CD4-positive, CD25-positive, alpha-beta regulatory T cell (primary cell): ENCODE results near the gene SUCLG2. TPM values are rescaled to one million over a fixed set of nuclear protein-coding genes. Genes with fewer than 3 reads are reported as not detected.
A peak's percentile ranks its signal among the peaks of the same experiment; 100 is the strongest.

ENCODE experiments used
- ATAC-seq, 2 donors: fragments of 150-1000 bp; cut with Tn5 transposase; one replicate each; pipeline ENCODE4 v1.10.0; 2021; ENCODE audit warnings: low read depth in 2 of 2, moderate number of reproducible peaks in 2 of 2, moderate library complexity in 1 of 2
- DNase-seq, 3 donors: peaks; one replicate each; pipeline versions ENCODE4 v3.0.0 to v3.0.0-alpha.2; 2012 to 2022; ENCODE audit warnings: mixed read lengths in 1 of 3
- H3K27ac ChIP-seq: one replicate; pipeline ENCODE4 v1.7.0; 2013; ENCODE audit warnings: mild to moderate bottlenecking, low read length; ENCODE audit not compliant: insufficient read depth, poor library complexity, severe bottlenecking
- H3K27me3 ChIP-seq: one replicate; pipeline ENCODE4 v1.7.0; 2013; ENCODE audit warnings: low read length; ENCODE audit not compliant: control insufficient read depth, insufficient read depth
- H3K36me3 ChIP-seq: one replicate; pipeline ENCODE4 v1.7.0; 2013; ENCODE audit warnings: mild to moderate bottlenecking, low read length, moderate library complexity; ENCODE audit not compliant: control insufficient read depth, insufficient read depth
- H3K4me1 ChIP-seq: 2 replicates; pipeline ENCODE4 v1.7.0; 2013; ENCODE audit warnings: mild to moderate bottlenecking, low read length; ENCODE audit not compliant: insufficient read depth, control insufficient read depth, poor library complexity, severe bottlenecking
- H3K4me3 ChIP-seq: one replicate; pipeline ENCODE4 v1.7.0; 2013; ENCODE audit warnings: low read depth, mild to moderate bottlenecking, low read length, moderate library complexity
- H3K9me3 ChIP-seq, 2 experiments: 1 replicate in 1 of 2; 2 replicates in 1 of 2; pipeline ENCODE4 v1.7.0; 2013; ENCODE audit warnings: low read length in 2 of 2, mild to moderate bottlenecking in 1 of 2, moderate library complexity in 1 of 2; ENCODE audit not compliant: control insufficient read depth in 2 of 2
- H3K27ac Mint-ChIP-seq, 3 donors: one replicate each; pipeline ENCODE4 v1.8.0; 2020 to 2022; ENCODE audit warnings: mild to moderate bottlenecking in 3 of 3, mixed read lengths in 3 of 3, moderate library complexity in 2 of 3
- H3K27me3 Mint-ChIP-seq: one replicate; pipeline ENCODE4 v1.8.0; 2022; ENCODE audit warnings: mild to moderate bottlenecking, mixed read lengths
- H3K36me3 Mint-ChIP-seq: one replicate; pipeline ENCODE4 v1.8.0; 2020; ENCODE audit warnings: mixed read lengths
- H3K4me1 Mint-ChIP-seq, 4 donors: one replicate each; pipeline ENCODE4 v1.8.0; 2020 to 2022; ENCODE audit warnings: mixed read lengths in 4 of 4, mild to moderate bottlenecking in 1 of 4
- H3K4me3 Mint-ChIP-seq, 4 donors: one replicate each; pipeline ENCODE4 v1.8.0; 2020 to 2022; ENCODE audit warnings: mild to moderate bottlenecking in 4 of 4, mixed read lengths in 4 of 4, moderate library complexity in 3 of 4
- H3K9me3 Mint-ChIP-seq, 7 donors: one replicate each; pipeline ENCODE4 v1.8.0; 2020 to 2022; ENCODE audit warnings: mixed read lengths in 7 of 7, mild to moderate bottlenecking in 3 of 7, moderate library complexity in 2 of 7
- polyA plus RNA-seq, 4 donors: library from polyadenylated mRNA; unstranded; fragments of 300-500 nt; fragmentation: Illumina TruSeq; gene quantifications; one replicate each; pipeline ENCODE4 v1.2.3, GENCODE V29; 2021
- total RNA-seq: library from RNA; stranded (reverse); gene quantifications from one replicate; pipeline ENCODE4 v1.2.3, GENCODE V29; 2022

The SUCLG2 gene
- total and polyA plus RNA-seq, 5 donors from 2014 or later: 53.6 to 75.0 (median 67.6) TPM

- Histone ChIP-seq H3K4me1 (no peaks in the 10 kb centered on the region), H3K4me3 (no peak overlapping the region), H3K9me3 (no peaks in the 10 kb centered on the region), H3K27ac (no peak overlapping the region), H3K27me3 (no peaks in the 10 kb centered on the region), H3K36me3 (peaks cover 21% of the 10 kb centered on the region)
- Mint-ChIP-seq H3K4me1 (peaks cover 0 to 9% (median 3%) of the 10 kb centered on the region in 4 donors), H3K4me3 (no peak overlapping the region), H3K36me3 (peaks cover 47% of the 10 kb centered on the region), H3K9me3 (peaks cover 0 to 2% (median 0%) of the 10 kb centered on the region in 7 donors), H3K27me3 (no peaks in the 10 kb centered on the region), H3K27ac (no peak overlapping the region)
- DNase-seq: no peak
- ATAC-seq: no peak
Measured at GRCh38 chr3:67377299-67377698, 277.1 kb downstream of the SUCLG2 start.

DNA sequence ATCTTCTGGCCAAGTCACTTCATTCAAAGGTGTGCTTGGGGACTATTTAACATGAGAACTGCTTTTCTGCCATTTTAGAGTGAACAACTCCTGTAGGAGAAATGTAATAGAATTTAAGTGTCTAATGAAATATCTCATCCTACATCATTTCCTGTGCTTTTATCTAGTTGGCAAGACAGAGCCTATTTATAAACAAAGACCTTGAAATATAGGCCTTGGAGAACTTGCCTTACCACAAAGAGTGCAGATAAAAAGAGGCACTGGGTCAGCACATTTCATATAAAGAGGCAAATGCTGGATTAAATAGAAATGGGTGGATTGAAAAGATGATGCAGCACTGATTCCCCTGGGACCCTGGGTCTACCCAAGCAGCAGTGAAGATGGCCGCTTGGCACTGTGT lies 278.0 kb downstream of the SUCLG2 start:
- Mint-ChIP-seq H3K27me3 (no peaks in the 10 kb centered on the region), H3K9me3 (peaks cover 0 to 3% (median 1%) of the 10 kb centered on the region in 7 donors), H3K27ac (no peak overlapping the region), H3K4me1 (peaks cover 0 to 9% (median 3%) of the 10 kb centered on the region in 4 donors), H3K4me3 (no peak overlapping the region), H3K36me3 (peaks cover 53% of the 10 kb centered on the region)
- no peaks in the 10 kb centered on the region for H3K4me1 ChIP-seq
- no peak for ATAC-seq
- H3K27me3 ChIP-seq: no peaks in the 10 kb centered on the region
- no peak overlapping the region for H3K27ac ChIP-seq
- no peaks in the 10 kb centered on the region for H3K9me3 ChIP-seq
- H3K36me3 ChIP-seq: peaks cover 20% of the 10 kb centered on the region
- no peak for DNase-seq
- H3K4me3 ChIP-seq: no peak overlapping the region

DNA sequence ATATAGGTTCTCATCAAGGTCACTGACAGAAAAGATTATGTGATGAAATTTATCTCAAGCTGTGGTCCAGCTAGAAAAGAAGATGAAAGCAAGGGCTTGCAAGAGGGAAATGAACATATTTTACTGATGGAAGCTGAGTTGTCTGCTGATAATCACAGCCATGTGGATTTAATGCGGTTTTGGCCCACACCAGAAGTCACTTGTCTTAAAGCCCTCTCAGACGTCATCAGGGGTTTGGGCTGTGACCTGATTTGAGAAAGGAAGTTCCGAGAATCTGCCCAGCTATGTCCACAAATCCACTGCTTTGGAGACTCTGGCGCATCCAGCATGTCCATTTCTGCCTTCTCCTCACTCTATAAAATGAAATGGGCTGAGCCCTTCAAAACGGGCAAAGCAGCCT lies 278.4 kb downstream of the SUCLG2 start:
- no peak overlapping the region for H3K27ac ChIP-seq
- Mint-ChIP-seq H3K4me3 (no peak overlapping the region), H3K27me3 (no peaks in the 10 kb centered on the region), H3K4me1 (peaks cover 0 to 9% (median 3%) of the 10 kb centered on the region in 4 donors), H3K36me3 (peaks cover 53% of the 10 kb centered on the region), H3K9me3 (peaks cover 0 to 3% (median 1%) of the 10 kb centered on the region in 7 donors), H3K27ac (no peak overlapping the region)
- H3K9me3 ChIP-seq: no peaks in the 10 kb centered on the region
- DNase-seq (no peak), ATAC-seq (no peak)
- no peaks in the 10 kb centered on the region for H3K27me3 ChIP-seq
- no peaks in the 10 kb centered on the region for H3K4me1 ChIP-seq
- peaks cover 18% of the 10 kb centered on the region for H3K36me3 ChIP-seq
- no peak overlapping the region for H3K4me3 ChIP-seq

DNA sequence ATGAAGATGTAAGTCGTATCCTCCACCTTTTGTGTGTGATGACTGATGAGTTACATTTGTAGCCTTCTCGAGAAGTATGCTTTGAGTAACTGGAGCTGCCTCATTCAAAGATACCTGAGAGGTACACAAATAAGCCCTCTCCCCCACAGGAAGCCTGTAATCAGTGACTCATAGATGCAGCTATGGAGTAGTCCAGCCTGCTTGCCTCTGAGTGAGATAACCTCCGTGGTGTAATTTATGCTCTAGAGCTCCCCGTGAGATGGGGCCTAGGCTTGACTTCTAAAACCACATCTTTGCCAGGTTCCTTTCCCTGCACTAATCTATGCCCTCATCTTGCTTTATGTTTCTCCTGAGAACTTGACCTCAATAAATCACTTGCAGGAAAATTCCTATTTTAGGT lies 291.7 kb downstream of the SUCLG2 start:
- ATAC-seq (peak; percentile 72 to 75), DNase-seq (peak in 1 of 3 donors; percentile 25)
- peaks cover 0 to 7% (median 1%) of the 10 kb centered on the region in 7 donors for H3K9me3 Mint-ChIP-seq
- Histone ChIP-seq H3K9me3 (no peaks in the 10 kb centered on the region), H3K27ac (no peak overlapping the region), H3K27me3 (no peaks in the 10 kb centered on the region), H3K4me1 (no peaks in the 10 kb centered on the region), H3K36me3 (no peaks in the 10 kb centered on the region), H3K4me3 (no peak overlapping the region)
- H3K36me3 Mint-ChIP-seq: no peaks in the 10 kb centered on the region
- H3K27me3 Mint-ChIP-seq: no peaks in the 10 kb centered on the region
- H3K4me3 Mint-ChIP-seq: no peak overlapping the region
- peak overlapping the region in 2 of 3 donors; percentile 2 to 51 for H3K27ac Mint-ChIP-seq
- H3K4me1 Mint-ChIP-seq: peaks cover 0 to 25% (median 10%) of the 10 kb centered on the region in 4 donors

DNA sequence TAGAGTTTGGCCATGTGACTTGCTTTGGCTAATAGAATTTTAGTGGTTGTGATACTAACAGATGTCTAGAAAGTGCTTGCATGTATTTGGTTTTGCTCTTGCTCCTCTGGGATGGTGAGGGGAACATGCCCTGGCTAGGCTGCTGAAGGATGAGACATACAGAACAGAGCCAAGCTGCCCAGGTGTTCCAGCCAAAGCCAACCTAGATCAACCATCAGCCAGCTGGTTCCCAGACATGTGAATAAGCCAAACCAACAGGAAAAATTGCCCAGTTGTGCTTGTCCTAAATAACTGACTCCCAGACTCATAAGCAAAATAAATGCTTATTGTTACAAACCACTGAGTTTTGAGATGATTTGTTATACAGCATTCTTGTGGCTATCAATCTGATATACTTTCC lies 292.6 kb downstream of the SUCLG2 start:
- no peak overlapping the region for H3K27ac ChIP-seq
- Mint-ChIP-seq H3K36me3 (no peaks in the 10 kb centered on the region), H3K9me3 (peaks cover 0 to 7% (median 0%) of the 10 kb centered on the region in 7 donors), H3K27ac (no peak overlapping the region), H3K4me1 (peaks cover 4 to 25% (median 11%) of the 10 kb centered on the region in 4 donors), H3K27me3 (no peaks in the 10 kb centered on the region), H3K4me3 (no peak overlapping the region)
- no peaks in the 10 kb centered on the region for H3K36me3 ChIP-seq
- H3K4me1 ChIP-seq: no peaks in the 10 kb centered on the region
- no peak overlapping the region for H3K4me3 ChIP-seq
- no peaks in the 10 kb centered on the region for H3K9me3 ChIP-seq
- ATAC-seq: no peak
- H3K27me3 ChIP-seq: no peaks in the 10 kb centered on the region
- DNase-seq: no peak

- Histone ChIP-seq H3K9me3 (no peaks in the 10 kb centered on the region), H3K36me3 (no peaks in the 10 kb centered on the region), H3K4me3 (no peak overlapping the region), H3K4me1 (no peaks in the 10 kb centered on the region), H3K27me3 (no peaks in the 10 kb centered on the region), H3K27ac (no peak overlapping the region)
- Mint-ChIP-seq H3K9me3 (peaks cover 0 to 7% (median 0%) of the 10 kb centered on the region in 7 donors), H3K4me1 (peaks cover 4 to 25% (median 11%) of the 10 kb centered on the region in 4 donors), H3K4me3 (no peak overlapping the region), H3K27ac (no peak overlapping the region), H3K36me3 (no peaks in the 10 kb centered on the region), H3K27me3 (peaks cover 3% of the 10 kb centered on the region)
- ATAC-seq (no peak), DNase-seq (no peak)
Measured at GRCh38 chr3:67361323-67361722, 293.1 kb downstream of the SUCLG2 start.

DNA sequence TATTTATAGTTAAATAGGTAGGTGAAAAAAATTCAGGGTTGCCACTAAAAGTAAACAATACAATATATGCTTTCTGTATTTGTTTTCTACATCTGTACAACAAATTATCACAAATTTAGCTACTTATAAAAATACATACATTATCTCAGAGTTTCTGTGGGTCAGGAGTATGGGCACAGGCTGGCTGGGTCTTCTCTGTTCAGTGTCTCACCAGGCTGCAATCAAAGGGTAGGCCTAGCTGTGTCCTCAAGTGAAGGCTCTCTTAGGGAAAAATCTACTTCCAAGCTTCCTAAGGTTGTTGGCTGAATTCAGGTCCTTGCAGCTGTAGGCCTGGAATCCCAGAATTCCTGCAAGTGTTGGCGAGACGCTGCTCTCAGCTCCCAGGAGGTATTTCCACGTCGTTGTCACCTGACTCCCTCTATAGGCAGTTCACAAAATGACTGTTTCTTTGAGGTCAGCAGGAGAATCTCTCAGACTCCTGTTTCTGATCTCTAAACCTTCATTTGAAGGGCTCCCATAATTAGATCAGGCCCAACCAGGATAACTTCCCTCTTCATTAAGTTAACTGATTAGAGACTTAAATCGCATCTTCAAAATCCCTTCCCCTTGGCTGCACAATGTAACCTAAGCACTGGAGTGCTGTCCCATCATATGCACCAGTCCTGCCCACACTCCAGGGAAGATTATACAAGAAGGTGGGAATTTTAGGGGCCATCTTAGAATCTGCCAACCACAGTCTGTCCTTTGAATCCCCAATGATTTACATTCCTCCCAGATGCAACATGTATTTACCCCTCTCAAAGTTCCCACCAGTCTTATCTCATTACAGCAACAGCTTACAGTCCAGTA lies 296.6 kb downstream of the SUCLG2 start:
- H3K27me3 ChIP-seq: no peaks in the 10 kb centered on the region

More for the DNA sequence above, 296.6 kb downstream of the SUCLG2 start:
- peaks cover 0 to 4% (median 0%) of the 10 kb centered on the region in 7 donors for H3K9me3 Mint-ChIP-seq
- H3K36me3 Mint-ChIP-seq: no peaks in the 10 kb centered on the region
- H3K4me1 Mint-ChIP-seq: peaks cover 2 to 8% (median 4%) of the 10 kb centered on the region in 4 donors
- DNase-seq (peak in 1 of 3 donors; percentile 8), ATAC-seq (no peak)
- no peak overlapping the region for H3K27ac Mint-ChIP-seq
- H3K4me3 Mint-ChIP-seq: no peak overlapping the region
- H3K36me3 ChIP-seq: no peaks in the 10 kb centered on the region
- peaks cover 5% of the 10 kb centered on the region for H3K27me3 Mint-ChIP-seq
- no peak overlapping the region for H3K4me3 ChIP-seq
- H3K27ac ChIP-seq: no peak overlapping the region
- H3K4me1 ChIP-seq: no peaks in the 10 kb centered on the region
- H3K9me3 ChIP-seq: no peaks in the 10 kb centered on the region
